IgD-negative memory B cell (primary cell): ENCODE data around the gene DYNC2H1. TPM values are rescaled to one million over a fixed set of nuclear protein-coding genes. Genes with fewer than 3 reads are reported as not detected.
"Not testable (repeated sequence)": the region's sequence is repeated elsewhere in the genome, so short reads cannot be mapped to it uniquely, and the experiment has no call there.

Experiments used
- H3K27ac Mint-ChIP-seq, 3 donors: one replicate each; pipeline ENCODE4 v1.8.0; 2020 to 2022; ENCODE audit warnings: mild to moderate bottlenecking in 3 of 3, mixed read lengths in 3 of 3, moderate library complexity in 1 of 3
- H3K27me3 Mint-ChIP-seq: one replicate; pipeline ENCODE4 v1.8.0; 2021; ENCODE audit warnings: mixed read lengths
- H3K36me3 Mint-ChIP-seq: one replicate; pipeline ENCODE4 v1.8.0; 2020; ENCODE audit warnings: mild to moderate bottlenecking, mixed read lengths
- H3K4me1 Mint-ChIP-seq, 3 donors: one replicate each; pipeline ENCODE4 v1.8.0; 2020 to 2022; ENCODE audit warnings: mixed read lengths in 3 of 3, mild to moderate bottlenecking in 1 of 3
- H3K4me3 Mint-ChIP-seq, 4 donors: one replicate each; pipeline ENCODE4 v1.8.0; 2020 to 2022; ENCODE audit warnings: mild to moderate bottlenecking in 4 of 4, mixed read lengths in 4 of 4, moderate library complexity in 3 of 4
- H3K9me3 Mint-ChIP-seq, 3 donors: one replicate each; pipeline ENCODE4 v1.8.0; 2020 to 2021; ENCODE audit warnings: mixed read lengths in 3 of 3, mild to moderate bottlenecking in 1 of 3
- polyA plus RNA-seq: library from polyadenylated mRNA; unstranded; fragments of 300-500 nt; fragmentation: Illumina TruSeq; gene quantifications from one replicate; pipeline ENCODE4 v1.2.3, GENCODE V29; 2021

DYNC2H1 gene
- polyA plus RNA-seq, 1 donor from 2014 or later: 0.29 TPM

DNA sequence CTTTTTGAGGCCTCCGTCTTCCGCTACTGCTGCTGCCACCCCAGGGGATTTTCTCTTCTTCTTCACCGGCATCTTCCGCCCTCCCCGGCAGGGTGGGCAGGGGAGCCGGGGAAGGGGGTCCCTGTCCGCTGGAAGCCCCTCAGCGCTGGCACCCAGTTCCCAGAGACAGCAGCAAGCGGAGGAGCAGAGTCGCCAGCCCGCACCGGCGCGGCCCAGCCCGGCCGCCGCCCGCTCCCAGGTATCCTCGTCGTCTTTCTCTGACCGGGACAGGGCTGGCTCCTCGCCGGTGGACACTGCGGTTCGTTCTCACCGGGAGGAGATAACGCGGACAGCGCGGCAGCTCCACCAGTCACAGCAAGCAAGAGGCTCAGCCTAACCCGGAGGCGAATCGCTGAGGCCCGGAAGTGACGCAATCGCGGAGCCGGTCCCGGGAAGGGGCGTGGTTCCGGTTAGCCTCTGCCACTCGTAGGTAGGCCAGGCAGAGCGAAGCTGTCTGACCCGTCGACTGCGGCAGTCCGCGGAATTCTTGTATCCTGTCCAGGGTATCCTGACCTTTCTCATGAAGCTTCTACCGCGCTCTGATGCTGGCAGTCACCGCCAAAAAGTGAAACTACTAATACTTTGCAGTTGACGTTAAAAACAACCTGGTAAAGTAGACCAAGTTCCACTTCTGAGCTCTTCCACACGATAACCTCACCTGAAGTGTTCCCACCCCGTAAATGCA, 17.3 kb upstream of the DYNC2H1 start, which contains the start of gene DCUN1D5:
Gene DCUN1D5, minus strand, starts transcription at position 360 of the 724 bp plus-strand sequence. Its CDS starts 288 bp downstream, at position 72.
- H3K27me3 Mint-ChIP-seq: peaks cover 9% of the 10 kb centered on the region
- H3K4me1 Mint-ChIP-seq: peaks cover 17 to 23% (median 17%) of the 10 kb centered on the region in 3 donors
- peak within 1 kb of the TSS; percentile 82 to 97 (median 95) for H3K27ac Mint-ChIP-seq
- peaks cover 0 to 2% (median 0%) of the 10 kb centered on the region in 3 donors for H3K9me3 Mint-ChIP-seq
- H3K36me3 Mint-ChIP-seq: no peaks in the 10 kb centered on the region
- H3K4me3 Mint-ChIP-seq: peak within 1 kb of the TSS; percentile 91 to 96 (median 94)

- H3K4me3 Mint-ChIP-seq: no peak overlapping the region
- no peak overlapping the region for H3K27ac Mint-ChIP-seq
- peaks cover 3 to 6% (median 5%) of the 10 kb centered on the region in 3 donors for H3K4me1 Mint-ChIP-seq
- H3K27me3 Mint-ChIP-seq: peaks cover 18% of the 10 kb centered on the region
- peaks cover 0 to 2% (median 0%) of the 10 kb centered on the region in 3 donors for H3K9me3 Mint-ChIP-seq
- peaks cover 3% of the 10 kb centered on the region for H3K36me3 Mint-ChIP-seq
Measured at GRCh38 chr11:103097279-103097678, 11.9 kb upstream of the DYNC2H1 start.

- Mint-ChIP-seq H3K36me3 (peaks cover under 1% of the 10 kb centered on the region), H3K27ac (peak overlapping the region; percentile 84 to 97 (median 95)), H3K4me3 (peak overlapping the region; percentile 87 to 98 (median 97)), H3K27me3 (no peaks in the 10 kb centered on the region), H3K4me1 (peaks cover 0 to 7% (median 0%) of the 10 kb centered on the region in 3 donors), H3K9me3 (no peaks in the 10 kb centered on the region)
Measured at GRCh38 chr11:103109818-103110388, 677 bp downstream of the DYNC2H1 start.

DNA sequence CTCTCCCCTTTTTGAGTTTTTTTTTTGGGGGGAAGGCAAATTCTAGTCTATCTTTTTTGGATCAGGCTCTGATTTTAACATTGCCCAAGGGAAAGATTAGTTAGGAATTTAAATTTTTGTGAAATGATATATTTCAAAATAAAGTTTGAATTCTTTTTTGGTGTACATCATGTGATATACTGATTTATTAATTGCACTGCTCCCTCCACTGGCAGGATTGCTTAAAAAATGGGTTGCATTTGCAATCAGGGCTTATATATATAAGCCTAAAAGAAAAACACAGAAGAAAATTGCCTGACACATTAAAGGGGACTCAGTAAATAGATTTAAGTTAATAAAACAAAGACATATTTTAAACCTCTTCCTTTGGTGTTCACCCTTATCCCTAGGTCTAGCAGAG, 1.2 kb downstream of the DYNC2H1 start:
- Mint-ChIP-seq H3K9me3 (no peaks in the 10 kb centered on the region), H3K4me3 (peak overlapping the region in 3 of 4 donors; percentile 75 to 97 (median 87)), H3K36me3 (peaks cover 2% of the 10 kb centered on the region), H3K27ac (no peak overlapping the region), H3K4me1 (peaks cover 0 to 7% (median 0%) of the 10 kb centered on the region in 3 donors), H3K27me3 (no peaks in the 10 kb centered on the region)

DNA sequence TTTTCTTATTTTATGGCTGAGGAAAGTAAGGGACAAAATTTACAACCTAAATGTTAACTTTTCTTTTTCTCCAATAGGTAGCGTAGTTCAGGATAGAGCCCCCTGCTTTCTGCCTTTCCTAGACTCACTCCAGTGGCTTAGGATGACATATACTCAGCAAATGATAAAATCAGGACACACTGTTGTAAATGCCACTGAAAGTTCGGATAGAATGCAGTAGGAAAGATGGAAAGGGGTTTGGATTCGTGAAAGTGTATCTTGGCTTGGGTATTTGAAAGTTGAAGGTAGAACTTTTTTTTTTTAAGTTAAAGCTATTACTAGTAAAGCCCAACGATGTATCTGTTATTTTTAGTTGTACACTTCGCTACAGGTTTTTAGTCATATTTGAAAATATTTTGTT, 2.2 kb downstream of the DYNC2H1 start:
- Mint-ChIP-seq H3K4me3 (peak overlapping the region in 1 of 4 donors; percentile 41), H3K9me3 (no peaks in the 10 kb centered on the region), H3K27ac (no peak overlapping the region), H3K27me3 (no peaks in the 10 kb centered on the region), H3K36me3 (peaks cover 2% of the 10 kb centered on the region), H3K4me1 (peaks cover 0 to 7% (median 0%) of the 10 kb centered on the region in 3 donors)

DNA sequence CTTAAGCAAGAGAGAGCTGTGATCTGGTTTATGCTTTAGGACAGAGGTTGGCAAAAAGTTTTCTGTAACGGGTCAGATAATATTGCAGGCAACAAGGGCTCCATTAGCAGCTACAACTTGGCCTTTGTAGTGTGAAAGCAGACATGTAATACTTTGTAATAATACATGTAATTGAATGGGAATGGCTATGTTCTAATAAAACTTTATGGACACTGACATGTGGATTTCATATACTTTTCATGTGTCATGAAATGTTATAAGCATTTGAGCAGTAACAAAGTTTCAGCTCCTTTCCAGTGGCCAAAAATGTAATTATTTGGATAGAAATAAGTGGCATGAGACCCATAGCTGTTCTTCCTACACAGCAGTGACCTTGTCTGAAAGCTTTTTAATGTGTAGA, 3.1 kb downstream of the DYNC2H1 start:
- Mint-ChIP-seq H3K4me3 (peak overlapping the region in 1 of 4 donors; percentile 2), H3K36me3 (peaks cover 2% of the 10 kb centered on the region), H3K9me3 (no peaks in the 10 kb centered on the region), H3K27me3 (no peaks in the 10 kb centered on the region), H3K4me1 (peaks cover 0 to 7% (median 0%) of the 10 kb centered on the region in 3 donors), H3K27ac (no peak overlapping the region)

GRCh38 chr11:103114836-103115235, 5.6 kb downstream of the DYNC2H1 start:
- H3K4me3 Mint-ChIP-seq: no peak overlapping the region
- H3K27ac Mint-ChIP-seq: no peak overlapping the region
- no peaks in the 10 kb centered on the region for H3K27me3 Mint-ChIP-seq

DNA sequence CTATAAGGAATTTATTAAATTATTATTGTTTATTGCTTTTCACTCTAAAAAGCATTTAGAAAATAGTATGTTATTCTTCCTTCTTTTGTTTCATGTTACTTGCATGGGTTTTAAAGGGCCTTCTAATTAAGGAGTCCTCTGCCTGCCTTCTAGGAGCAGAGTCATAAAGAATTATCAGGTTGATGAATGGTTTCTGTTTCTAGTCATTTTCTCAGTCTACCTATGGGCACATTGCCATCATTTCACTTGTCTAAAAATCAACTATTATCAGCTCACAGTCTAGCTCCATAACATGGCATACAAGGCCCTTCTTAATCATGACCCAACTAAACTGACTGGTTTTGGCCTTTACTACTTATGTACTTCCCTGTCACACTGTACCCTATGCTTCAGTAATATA, 16.2 kb downstream of the DYNC2H1 start:
- no peaks in the 10 kb centered on the region for H3K4me1 Mint-ChIP-seq
- H3K9me3 Mint-ChIP-seq: no peaks in the 10 kb centered on the region
- H3K27ac Mint-ChIP-seq: no peak overlapping the region
- no peak overlapping the region for H3K4me3 Mint-ChIP-seq
- peaks cover 3% of the 10 kb centered on the region for H3K36me3 Mint-ChIP-seq
- H3K27me3 Mint-ChIP-seq: no peaks in the 10 kb centered on the region

More at GRCh38 chr11:103114836-103115235, 5.6 kb downstream of the DYNC2H1 start:
- Mint-ChIP-seq H3K36me3 (peaks cover 2% of the 10 kb centered on the region), H3K4me1 (no peaks in the 10 kb centered on the region), H3K9me3 (no peaks in the 10 kb centered on the region)

- H3K27ac Mint-ChIP-seq, H3K4me1 Mint-ChIP-seq, H3K9me3 Mint-ChIP-seq, H3K27me3 Mint-ChIP-seq, H3K4me3 Mint-ChIP-seq, H3K36me3 Mint-ChIP-seq: not testable (repeated sequence)
Measured at GRCh38 chr11:103141986-103142385, 32.8 kb downstream of the DYNC2H1 start.

GRCh38 chr11:103147627-103148026, 38.4 kb downstream of the DYNC2H1 start:
- no peaks in the 10 kb centered on the region for H3K4me1 Mint-ChIP-seq
- no peak overlapping the region for H3K27ac Mint-ChIP-seq
- H3K27me3 Mint-ChIP-seq: no peaks in the 10 kb centered on the region
- H3K36me3 Mint-ChIP-seq: no peaks in the 10 kb centered on the region
- H3K9me3 Mint-ChIP-seq: no peaks in the 10 kb centered on the region
- H3K4me3 Mint-ChIP-seq: no peak overlapping the region

- no peaks in the 10 kb centered on the region for H3K36me3 Mint-ChIP-seq
- no peak overlapping the region for H3K27ac Mint-ChIP-seq
- no peaks in the 10 kb centered on the region for H3K9me3 Mint-ChIP-seq
- no peaks in the 10 kb centered on the region for H3K27me3 Mint-ChIP-seq
- no peaks in the 10 kb centered on the region for H3K4me1 Mint-ChIP-seq
- no peak overlapping the region for H3K4me3 Mint-ChIP-seq
Measured at GRCh38 chr11:103157542-103157941, 48.3 kb downstream of the DYNC2H1 start.

- Mint-ChIP-seq H3K4me1 (no peaks in the 10 kb centered on the region), H3K36me3 (peaks cover 5% of the 10 kb centered on the region)
Measured at GRCh38 chr11:103164093-103164796, 55.0 kb downstream of the DYNC2H1 start.

GRCh38 chr11:103167166-103167565, 57.9 kb downstream of the DYNC2H1 start:
- Mint-ChIP-seq H3K27me3 (peaks cover 2% of the 10 kb centered on the region), H3K4me1 (no peaks in the 10 kb centered on the region), H3K36me3 (peaks cover 7% of the 10 kb centered on the region), H3K27ac (no peak overlapping the region), H3K4me3 (no peak overlapping the region), H3K9me3 (no peaks in the 10 kb centered on the region)

More at GRCh38 chr11:103164093-103164796, 55.0 kb downstream of the DYNC2H1 start:
- Mint-ChIP-seq H3K27ac (no peak overlapping the region), H3K27me3 (peaks cover 2% of the 10 kb centered on the region), H3K4me3 (no peak overlapping the region), H3K9me3 (no peaks in the 10 kb centered on the region)

DNA sequence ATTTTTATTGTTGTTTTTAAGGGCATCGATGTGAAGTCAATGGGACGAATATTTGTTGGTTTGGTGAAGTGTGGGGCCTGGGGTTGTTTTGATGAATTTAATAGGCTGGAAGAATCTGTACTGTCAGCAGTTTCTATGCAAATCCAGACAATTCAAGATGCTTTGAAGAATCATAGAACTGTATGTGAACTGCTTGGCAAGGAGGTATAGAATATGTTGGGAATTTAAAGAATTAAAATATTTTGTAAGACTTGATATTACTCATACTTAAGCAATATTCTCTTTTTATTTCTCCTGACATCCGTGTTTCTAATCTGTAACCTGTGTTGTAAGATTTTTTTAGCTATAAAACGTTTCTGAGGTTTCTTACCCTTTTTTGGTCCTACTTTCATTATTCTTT, 61.6 kb downstream of the DYNC2H1 start:
- Mint-ChIP-seq H3K4me1 (no peaks in the 10 kb centered on the region), H3K27me3 (peaks cover 2% of the 10 kb centered on the region), H3K9me3 (no peaks in the 10 kb centered on the region), H3K27ac (no peak overlapping the region), H3K36me3 (peaks cover 7% of the 10 kb centered on the region), H3K4me3 (no peak overlapping the region)

GRCh38 chr11:103175461-103176129, 66.4 kb downstream of the DYNC2H1 start:
- Mint-ChIP-seq H3K9me3 (no peaks in the 10 kb centered on the region), H3K27ac (no peak overlapping the region), H3K36me3 (peaks cover 2% of the 10 kb centered on the region), H3K27me3 (no peaks in the 10 kb centered on the region), H3K4me1 (no peaks in the 10 kb centered on the region), H3K4me3 (no peak overlapping the region)
